ENCODE data around the gene MAD1L1. TPM values are rescaled to one million over a fixed set of nuclear protein-coding genes. Genes with fewer than 3 reads are reported as not detected.

Gene MAD1L1
- total and polyA plus RNA-seq, 2 of the 8 experiments (the other 6 are each of a cell fraction or from before 2014, with no cell fraction given): 40.4 to 44.6 TPM

DNA sequence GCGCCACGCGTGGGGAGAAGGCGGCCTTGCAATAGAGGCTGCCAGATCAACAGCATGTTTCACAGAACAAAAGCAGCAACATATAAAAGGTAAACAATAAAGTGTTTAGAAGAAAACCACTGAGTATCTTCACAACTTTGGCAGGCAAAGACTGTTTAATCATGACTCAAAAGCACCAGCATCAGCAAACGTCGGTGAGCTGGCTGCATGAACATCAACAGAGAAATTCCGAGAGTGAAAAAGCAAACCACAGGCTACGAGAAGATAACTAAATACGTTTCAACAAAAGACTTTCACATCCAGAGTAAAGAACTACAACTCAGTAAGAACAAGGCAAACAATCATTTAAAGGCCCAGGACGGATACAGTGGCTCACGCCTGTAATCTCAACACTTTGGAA, 172.0 kb downstream of the MAD1L1 start:
- H3K27ac ChIP-seq (ENCODE audit: low read depth, low read length): no peak overlapping the region
- H3K9me3 ChIP-seq (ENCODE audit: insufficient read depth in 2 of 2, low read depth in 1 of 2, low read length in 1 of 2): peaks cover 15 to 20% of the 10 kb centered on the region in 2 experiments
- H2AFZ ChIP-seq (ENCODE audit: low read length): no peak overlapping the region
- no peak overlapping the region for H2BK15ac ChIP-seq (ENCODE audit: low read length)
- H3K4me2 ChIP-seq (ENCODE audit: insufficient read depth in 1 of 2, low read depth in 2 of 2, low read length in 2 of 2): no peak overlapping the region
- peaks cover 0 to 11% (median 4%) of the 10 kb centered on the region in 4 experiments; a peak in 4 of 8 replicates for H3K36me3 ChIP-seq (ENCODE audit: control insufficient read depth in 2 of 4, insufficient read depth in 4 of 4, low read length in 3 of 4)
- no peak for DNase-seq (ENCODE audit: low read depth in 1 of 2, low spot score in 2 of 2)
- FAIRE-seq: no peak
- H4K91ac ChIP-seq (replicated peaks; ENCODE audit: insufficient read length, low read length): no peak overlapping the region
- H3K23me2 ChIP-seq (ENCODE audit: low read depth, low read length): no peaks in the 10 kb centered on the region
- no peaks in the 10 kb centered on the region; a peak in 1 of 7 replicates for H3K4me1 ChIP-seq (replicated peaks in 1 of 4; ENCODE audit: control insufficient read depth in 3 of 4, insufficient read depth in 4 of 4, low read length in 3 of 4)
- no peak overlapping the region for H2BK12ac ChIP-seq (ENCODE audit: low read depth, low read length)
- no peak overlapping the region for H3K56ac ChIP-seq (replicated peaks; ENCODE audit: insufficient read length, low read depth, low read length)
- H2BK120ac ChIP-seq (replicated peaks; ENCODE audit: low read depth, low read length): no peak overlapping the region
- H3K4ac ChIP-seq (replicated peaks; ENCODE audit: insufficient read length, low read depth, low read length): no peak overlapping the region
- WGBS, 2 experiments (ENCODE audit: extremely low coverage in 1 of 2, insufficient coverage in 1 of 2, insufficient read length in 1 of 2, insufficient replicate concordance in 2 of 2, low coverage in 1 of 2, low lambda C conversion rate in 2 of 2, missing lambda C conversion rate in 1 of 2): 94% methylated on average over 11 of the region's 11 CpGs; no CpG with 5 or more reads in 1 of the 2 experiments
- H2AK5ac ChIP-seq (ENCODE audit: low read depth, low read length): no peak overlapping the region
- no peaks in the 10 kb centered on the region for H3K27me3 ChIP-seq (replicated peaks in 1 of 4; ENCODE audit: control insufficient read depth in 3 of 4, extremely low read depth in 1 of 4, insufficient read depth in 3 of 4, low read length in 3 of 4)
- H3K4me3 ChIP-seq (ENCODE audit: extremely low read depth in 1 of 4, insufficient read depth in 2 of 4, low read depth in 3 of 4, low read length in 4 of 4): no peak overlapping the region
- no peak overlapping the region for H2BK20ac ChIP-seq (ENCODE audit: low read length)
- no peak overlapping the region for H3K14ac ChIP-seq (ENCODE audit: insufficient read length)
- H3K9ac ChIP-seq (replicated peaks in 1 of 4; ENCODE audit: extremely low read depth in 1 of 4, low read depth in 3 of 4, low read length in 3 of 4): no peak overlapping the region
- H2BK5ac ChIP-seq (ENCODE audit: low read depth, low read length): no peak overlapping the region
- no peaks in the 10 kb centered on the region; a peak in 1 of 4 replicates for H3K79me2 ChIP-seq (ENCODE audit: control insufficient read depth in 1 of 2, insufficient read depth in 2 of 2, low read length in 2 of 2)
- ChIA-PET CTCF (ENCODE audit: partially characterized antibody) (interaction anchor here (0.6 kb wide), 1 partner anchor 629 kb away, joined by 4 read pairs; no protein-coding TSS in a partner anchor), POLR2A (ENCODE audit: partially characterized antibody) (interaction anchor here (0.5 kb wide), 1 partner anchor 32 kb away, joined by 5 read pairs; no protein-coding TSS in a partner anchor)
- no peak overlapping the region for H3K18ac ChIP-seq (ENCODE audit: extremely low read depth, low read length)
- H4K5ac ChIP-seq (ENCODE audit: insufficient read length, low read depth, low read length): no peak overlapping the region
- no peak overlapping the region for H3K23ac ChIP-seq (ENCODE audit: insufficient read length)
- H3K79me1 ChIP-seq (ENCODE audit: low read depth, low read length): no peaks in the 10 kb centered on the region; the same call in 1 of the 2 replicates
- no peak overlapping the region for H4K8ac ChIP-seq (ENCODE audit: extremely low read depth, insufficient read depth, low read length)
- H4K20me1 ChIP-seq (replicated peaks in 1 of 2; ENCODE audit: control insufficient read depth in 1 of 2, insufficient read depth in 2 of 2, low read length in 2 of 2): no peaks in the 10 kb centered on the region
- no peak for TF ChIP-seq RFX5 (IDR thresholded peaks at IDR 0.05; ENCODE audit: borderline replicate concordance, low read depth, low read length)
- TF ChIP-seq SP2 (IDR thresholded peaks at IDR 0.05; ENCODE audit: low read length): no peak
- TF ChIP-seq, protein P1, sequence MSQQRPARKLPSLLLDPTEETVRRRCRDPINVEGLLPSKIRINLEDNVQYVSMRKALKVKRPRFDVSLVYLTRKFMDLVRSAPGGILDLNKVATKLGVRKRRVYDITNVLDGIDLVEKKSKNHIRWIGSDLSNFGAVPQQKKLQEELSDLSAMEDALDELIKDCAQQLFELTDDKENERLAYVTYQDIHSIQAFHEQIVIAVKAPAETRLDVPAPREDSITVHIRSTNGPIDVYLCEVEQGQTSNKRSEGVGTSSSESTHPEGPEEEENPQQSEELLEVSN (IDR thresholded peaks at IDR 0.05): no peak
- no peak for TF ChIP-seq CTCF (IDR thresholded peaks at IDR 0.05; ENCODE audit: control extremely low read depth in 1 of 3, insufficient read depth in 1 of 3, low read depth in 1 of 3, low read length in 3 of 3)
- no peak for TF ChIP-seq POLR2AphosphoS5 (IDR thresholded peaks at IDR 0.05; ENCODE audit: low read depth, low read length)
- no peak for TF ChIP-seq JUN (IDR thresholded peaks at IDR 0.05; ENCODE audit: low read depth, low read length)
- TF ChIP-seq TCF12 (IDR thresholded peaks at IDR 0.05; ENCODE audit: low read depth, low read length): no peak
- TF ChIP-seq, protein P2, sequence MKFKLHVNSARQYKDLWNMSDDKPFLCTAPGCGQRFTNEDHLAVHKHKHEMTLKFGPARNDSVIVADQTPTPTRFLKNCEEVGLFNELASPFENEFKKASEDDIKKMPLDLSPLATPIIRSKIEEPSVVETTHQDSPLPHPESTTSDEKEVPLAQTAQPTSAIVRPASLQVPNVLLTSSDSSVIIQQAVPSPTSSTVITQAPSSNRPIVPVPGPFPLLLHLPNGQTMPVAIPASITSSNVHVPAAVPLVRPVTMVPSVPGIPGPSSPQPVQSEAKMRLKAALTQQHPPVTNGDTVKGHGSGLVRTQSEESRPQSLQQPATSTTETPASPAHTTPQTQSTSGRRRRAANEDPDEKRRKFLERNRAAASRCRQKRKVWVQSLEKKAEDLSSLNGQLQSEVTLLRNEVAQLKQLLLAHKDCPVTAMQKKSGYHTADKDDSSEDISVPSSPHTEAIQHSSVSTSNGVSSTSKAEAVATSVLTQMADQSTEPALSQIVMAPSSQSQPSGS (IDR thresholded peaks at IDR 0.05; ENCODE audit: low read length): no peak
- no peak for TF ChIP-seq BCL11A (IDR thresholded peaks at IDR 0.05; ENCODE audit: low read depth in 2 of 2, low read length in 2 of 2)
